HG02588 (cell line): ENCODE data around the gene IL17REL.

Source experiments
- ATAC-seq: cut with Tn5 transposase; IDR thresholded peaks from one replicate; pipeline ENCODE4 v1.9.1; 2021; ENCODE audit warnings: mild to moderate bottlenecking, moderate library complexity; ENCODE audit not compliant: unreplicated experiment

Gene IL17REL

DNA sequence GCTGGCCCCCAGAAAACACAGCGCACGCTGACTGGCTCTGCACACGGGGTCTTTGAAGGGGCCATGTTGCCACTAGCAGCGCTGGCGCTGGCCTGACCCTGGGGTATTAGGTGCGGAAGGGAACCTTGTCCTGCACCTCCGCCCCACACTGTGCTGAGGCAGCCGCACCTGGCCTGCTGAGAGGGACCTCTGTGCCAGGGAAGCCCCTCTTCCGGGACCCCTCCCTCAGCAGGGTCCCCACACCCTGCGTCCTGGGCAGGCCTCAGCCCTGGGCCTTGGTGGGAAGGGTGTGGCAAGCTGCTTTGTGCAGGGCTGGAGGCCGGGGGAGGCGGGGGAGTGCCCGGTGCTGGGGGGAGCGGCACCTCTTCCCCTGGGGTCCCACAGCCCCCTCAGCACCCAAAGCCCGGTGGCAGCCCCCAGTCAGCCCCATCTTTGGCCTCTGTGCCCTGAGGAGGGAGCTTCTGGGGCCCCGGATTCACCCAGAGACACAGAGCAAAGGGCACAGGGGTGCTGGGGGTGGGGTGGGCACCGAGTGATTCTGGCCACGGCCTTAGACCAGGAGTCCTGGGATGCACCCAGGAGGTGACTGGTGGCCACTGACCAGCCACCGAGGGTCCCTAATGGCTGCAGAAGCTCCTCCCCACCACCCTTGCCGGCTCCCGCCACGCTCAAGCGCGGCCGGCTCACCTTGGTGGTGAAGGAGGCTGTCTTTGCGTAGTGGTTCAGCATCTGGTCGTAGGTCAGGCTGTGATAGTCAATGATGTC, 34.1 kb upstream of the IL17REL start:
- no peak for ATAC-seq

- ATAC-seq = no peak
These were observed 33.5 kb upstream of the IL17REL start for GRCh38 chr22:50046019-50046415.

GRCh38 chr22:50045211-50046018, 32.9 kb upstream of the IL17REL start:
- no peak for ATAC-seq

DNA sequence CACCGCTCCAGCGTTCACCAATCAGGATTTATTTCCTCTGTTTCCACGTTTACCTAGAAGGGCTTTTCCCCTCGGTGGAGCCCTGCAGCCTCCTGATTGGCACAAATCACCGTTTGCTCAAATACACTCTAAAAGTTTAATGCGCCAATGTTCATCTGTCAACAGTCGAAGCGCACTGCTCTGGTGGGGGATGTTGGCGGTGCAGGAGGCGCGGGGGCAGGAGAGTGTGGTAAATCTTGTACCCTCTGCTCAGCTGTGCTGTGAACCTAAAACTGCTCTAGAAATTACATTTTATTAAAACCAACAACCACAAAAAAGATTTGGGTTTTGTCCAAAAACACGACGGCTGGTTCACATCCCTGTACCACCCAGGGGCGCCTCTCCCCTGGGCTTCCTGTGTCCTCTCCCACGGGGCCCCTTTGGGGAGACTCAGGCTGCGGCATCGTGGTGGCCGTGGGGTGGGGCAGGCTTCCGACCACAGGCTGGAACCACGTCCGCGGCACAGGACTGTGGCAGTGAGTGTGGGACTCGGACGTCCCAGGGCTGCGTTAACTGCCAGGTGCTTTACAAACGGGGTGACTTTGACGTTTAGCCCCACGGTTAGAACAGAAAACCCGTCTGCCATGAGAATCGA, 32.0 kb upstream of the IL17REL start:
- ATAC-seq = no peak

DNA sequence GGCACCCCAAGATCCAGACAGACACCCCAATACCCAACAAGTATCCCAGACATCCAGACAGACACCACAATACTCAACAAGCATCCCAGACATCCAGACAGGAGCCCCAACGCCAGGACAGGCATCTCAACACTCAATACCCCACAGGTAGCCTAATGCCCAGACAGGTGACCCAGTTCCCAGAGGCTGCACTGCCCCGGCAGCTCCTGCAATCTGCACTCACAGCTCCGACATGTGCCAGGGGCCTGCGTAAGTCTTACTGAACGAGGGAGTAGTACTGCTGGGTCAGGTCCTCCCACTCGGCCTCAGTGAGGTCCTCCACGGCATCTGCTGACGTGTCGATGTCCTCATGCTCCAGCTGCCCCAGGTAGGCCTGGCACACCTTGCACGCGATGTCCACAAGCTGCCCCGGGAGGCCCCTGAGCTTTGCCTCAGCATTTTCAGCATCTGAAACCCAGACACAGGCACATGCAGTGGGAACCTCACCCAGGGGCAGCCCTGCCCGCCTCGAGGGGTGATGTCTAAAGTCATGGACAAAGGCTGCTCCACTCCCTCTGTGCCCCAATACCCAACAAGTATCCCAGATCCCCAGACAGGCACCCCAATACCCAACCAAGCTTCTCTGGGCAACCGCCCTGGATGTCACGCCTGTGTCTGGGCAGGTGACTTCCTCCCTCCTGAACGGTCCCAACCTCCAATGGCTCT, 28.9 kb upstream of the IL17REL start:
- no peak for ATAC-seq

- no peak for ATAC-seq
These were observed 28.2 kb upstream of the IL17REL start for GRCh38 chr22:50040717-50041116.

DNA sequence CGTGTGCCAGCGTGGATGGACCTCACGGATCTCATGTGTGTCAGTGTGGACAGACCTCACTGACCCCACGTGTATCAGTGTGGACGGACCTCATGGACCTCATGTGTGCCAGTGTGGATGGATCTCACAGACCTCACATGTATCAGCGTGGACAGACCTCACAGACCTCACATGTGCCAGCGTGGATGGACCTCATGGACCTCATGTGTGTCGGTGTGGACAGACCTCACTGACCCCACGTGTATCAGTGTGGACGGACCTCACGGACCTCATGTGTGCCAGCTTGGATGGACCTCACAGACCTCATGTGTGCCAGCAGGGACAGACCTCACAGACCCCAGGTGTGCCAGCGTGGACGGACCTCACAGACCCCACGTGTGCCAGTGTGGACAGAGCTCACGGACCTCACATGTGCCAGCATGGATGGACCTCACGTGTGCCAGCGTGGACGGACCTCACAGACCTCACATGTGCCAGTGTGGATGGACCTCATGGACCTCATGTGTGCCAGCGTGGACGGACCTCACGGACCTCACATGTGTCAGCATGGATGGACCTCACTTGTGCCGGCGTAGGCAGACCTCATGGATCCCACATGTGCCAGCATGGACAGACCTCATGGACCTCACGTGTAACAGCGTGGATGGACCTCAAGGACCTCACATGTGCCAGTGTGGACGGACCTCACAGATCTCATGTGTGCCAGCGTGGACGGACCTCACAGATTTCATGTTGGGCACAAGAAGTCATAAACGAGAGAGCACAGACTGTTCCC, 27.3 kb upstream of the IL17REL start:
- ATAC-seq = no peak

DNA sequence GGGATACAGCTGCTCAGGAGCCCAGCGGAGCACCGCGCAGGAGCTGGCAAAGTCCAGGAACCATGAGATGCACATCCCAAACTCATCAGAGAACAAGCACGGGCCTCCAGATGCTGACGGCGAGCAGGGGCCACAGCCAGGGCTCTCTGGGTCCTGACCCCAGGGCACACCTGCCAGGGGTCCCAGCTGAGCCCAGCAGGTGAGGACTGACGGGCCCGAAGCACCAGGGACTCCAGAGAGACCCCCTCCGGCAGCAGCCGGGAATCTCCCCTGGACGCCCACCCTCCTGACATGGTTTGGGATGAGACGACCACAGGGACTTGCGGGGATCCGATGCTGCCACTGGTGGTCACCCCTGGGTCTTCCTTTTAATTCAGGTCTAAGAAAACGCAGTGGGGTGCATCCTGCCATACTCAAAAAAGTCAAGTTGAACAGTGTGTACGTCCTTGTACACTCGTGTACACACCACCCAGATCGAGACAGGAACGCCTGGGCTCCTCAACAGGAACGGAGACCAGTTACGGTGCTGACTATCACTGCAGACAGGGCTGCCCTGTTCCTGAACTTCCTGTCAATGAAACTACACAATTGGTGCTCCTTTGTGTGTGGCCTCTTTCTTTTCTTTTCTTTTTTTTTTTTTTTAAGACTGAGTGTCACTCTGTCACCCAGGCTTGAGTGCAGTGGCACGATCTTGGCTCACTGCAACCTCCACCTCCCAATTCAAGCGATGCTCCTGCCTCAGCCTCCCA, 23.6 kb upstream of the IL17REL start:
- no peak for ATAC-seq

GRCh38 chr22:50035131-50035881, 22.7 kb upstream of the IL17REL start:
- ATAC-seq = no peak

GRCh38 chr22:50034126-50035081, 21.8 kb upstream of the IL17REL start:
- ATAC-seq = no peak

DNA sequence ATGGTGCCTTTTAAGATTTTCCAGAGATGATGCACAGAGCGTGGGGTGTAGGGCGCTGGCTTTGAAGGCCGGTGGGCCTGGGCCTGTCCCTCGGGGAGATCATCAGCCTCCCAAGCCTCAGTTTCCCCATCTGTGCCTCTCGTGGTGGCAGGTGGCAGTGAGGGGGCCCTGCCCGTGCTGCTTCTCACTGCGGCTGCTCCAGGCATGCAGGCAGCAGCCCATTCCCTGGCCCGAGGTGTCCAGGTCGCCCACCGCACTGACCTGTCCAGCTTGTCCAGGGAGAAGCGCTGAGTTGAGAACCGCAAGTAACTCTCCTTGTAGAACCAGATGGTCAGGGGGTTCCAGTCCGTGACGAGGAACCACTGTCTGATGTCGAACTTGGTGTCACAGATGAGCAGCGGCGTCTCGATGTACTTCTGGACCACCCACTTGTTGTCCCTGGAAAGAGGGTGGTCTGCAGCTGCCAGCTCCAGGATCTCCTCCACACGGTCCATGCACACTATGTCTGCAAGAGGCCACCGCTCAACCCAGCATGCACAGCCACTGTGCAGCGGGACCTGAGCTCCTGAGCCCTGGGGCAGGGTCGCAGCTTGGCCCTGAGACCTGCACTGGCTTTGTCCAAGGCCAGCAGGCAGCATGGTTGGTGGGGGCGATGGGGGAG, 20.5 kb upstream of the IL17REL start:
- ATAC-seq = no peak

GRCh38 chr22:50032109-50032871, 19.7 kb upstream of the IL17REL start:
- no peak for ATAC-seq

GRCh38 chr22:50031189-50032091, 18.9 kb upstream of the IL17REL start:
- ATAC-seq = no peak

GRCh38 chr22:50030297-50031188, 18.0 kb upstream of the IL17REL start:
- ATAC-seq = no peak
